GM19035 (cell line): Measurements from ENCODE around the gene ODAD4.

Experiments used
- ATAC-seq: cut with Tn5 transposase; IDR thresholded peaks from one replicate; pipeline ENCODE4 v1.9.1; 2021; ENCODE audit not compliant: unreplicated experiment

Gene ODAD4

DNA sequence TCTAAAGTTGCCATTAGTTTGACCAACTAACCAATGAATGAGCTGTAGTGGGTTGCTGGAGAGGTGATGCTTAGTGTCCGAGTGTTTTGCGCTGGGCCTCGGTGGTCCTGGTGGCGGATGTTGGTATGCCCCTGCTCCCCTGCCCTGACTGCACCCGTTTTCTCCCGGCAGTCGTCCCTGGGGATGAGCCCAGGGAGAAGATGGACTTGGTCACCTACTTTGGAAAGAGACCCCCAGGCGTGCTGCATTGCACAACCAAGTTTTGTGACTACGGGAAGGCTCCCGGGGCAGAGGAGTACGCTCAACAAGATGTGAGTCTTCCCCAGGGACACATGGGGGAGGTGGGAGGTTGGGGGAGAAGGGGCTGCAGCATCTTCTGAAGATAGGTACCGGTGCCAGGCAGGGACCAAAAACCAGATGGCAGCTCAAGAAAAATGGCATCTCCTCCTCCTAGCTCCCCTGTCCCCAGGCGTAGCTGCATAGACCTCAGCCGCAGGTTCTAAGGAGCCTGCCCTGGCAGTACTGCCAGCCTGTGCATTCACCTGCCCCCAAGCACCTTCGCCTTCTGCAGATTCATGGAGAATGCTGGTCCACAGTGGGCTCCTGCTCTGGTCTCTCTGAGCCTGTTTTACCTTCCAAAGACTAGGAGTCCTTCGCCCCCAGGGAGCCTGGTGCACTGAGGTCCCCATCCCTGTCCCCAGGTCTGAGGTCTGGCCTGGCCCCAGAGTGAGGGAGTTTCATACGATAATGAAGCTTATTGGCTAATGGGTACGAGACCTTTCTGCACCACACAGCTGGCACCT lies 41.5 kb downstream of the ODAD4 start:
- no peak for ATAC-seq

GRCh38 chr17:41972571-41973407 lies 42.4 kb downstream of the ODAD4 start:
- ATAC-seq: no peak

GRCh38 chr17:41973408-41973811 lies 43.0 kb downstream of the ODAD4 start:
- ATAC-seq: no peak

DNA sequence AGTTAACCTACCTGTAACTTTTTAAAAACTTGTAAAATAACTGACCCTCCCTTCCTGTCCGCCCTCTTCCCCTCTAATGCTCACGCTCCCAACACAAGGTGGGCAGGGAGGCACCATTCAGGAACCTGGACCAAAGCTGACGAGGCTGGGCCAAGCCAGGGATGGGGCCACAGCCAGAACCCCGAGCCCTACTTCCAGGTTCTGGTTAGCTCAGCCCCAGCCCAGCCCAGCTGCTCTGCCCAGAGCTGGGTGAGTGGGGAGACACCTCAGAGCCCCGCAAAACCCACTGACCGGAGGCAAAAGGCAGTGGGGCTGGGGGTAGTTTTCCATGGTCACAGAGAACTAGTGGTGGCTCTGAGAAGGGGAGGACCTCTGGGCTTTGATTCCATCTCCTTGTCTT lies 43.6 kb downstream of the ODAD4 start:
- no peak for ATAC-seq

GRCh38 chr17:41974658-41975057 lies 44.2 kb downstream of the ODAD4 start:
- ATAC-seq: no peak

GRCh38 chr17:41975099-41976083 lies 45.0 kb downstream of the ODAD4 start:
- no peak for ATAC-seq

GRCh38 chr17:41976142-41976768 lies 45.8 kb downstream of the ODAD4 start:
- no peak for ATAC-seq

- ATAC-seq: no peak
These were observed 47.6 kb downstream of the ODAD4 start for GRCh38 chr17:41977991-41978390.

DNA sequence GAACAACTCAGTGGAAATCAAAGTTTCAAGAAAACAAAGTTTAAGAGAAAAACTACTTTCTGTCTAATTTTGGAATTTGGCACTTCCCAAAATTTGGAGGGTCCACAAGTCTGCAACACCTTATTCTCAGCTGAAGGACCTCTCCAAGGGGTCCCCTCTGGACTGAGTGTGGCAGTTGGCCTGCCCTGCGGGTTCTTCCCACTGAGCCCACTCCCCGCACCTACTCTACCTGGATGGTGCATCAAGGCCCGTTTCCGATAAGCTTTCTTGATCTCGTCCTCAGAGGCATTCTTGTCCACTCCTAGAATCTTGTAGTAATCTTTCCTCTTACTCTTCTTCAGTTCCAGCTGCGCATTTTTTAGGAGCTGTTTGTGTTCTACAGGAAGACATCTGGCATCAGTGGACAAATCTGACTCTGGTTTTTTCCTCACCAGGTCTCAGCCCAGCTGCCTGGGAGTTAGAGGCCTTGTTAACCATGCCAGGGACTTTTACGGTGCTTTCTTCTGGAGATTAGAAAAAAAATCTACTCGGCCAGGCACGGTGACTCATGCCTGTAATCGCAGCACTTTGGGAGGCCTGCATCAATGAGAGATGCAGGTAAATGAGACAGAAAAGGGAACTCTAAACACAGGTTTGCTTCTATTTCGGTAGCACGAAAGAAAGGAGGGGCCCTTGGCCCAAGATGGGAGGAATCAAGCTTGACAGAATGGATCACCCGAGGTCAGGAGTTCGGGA lies 51.8 kb downstream of the ODAD4 start:
- no peak for ATAC-seq

GRCh38 chr17:41984454-41984853 lies 54.0 kb downstream of the ODAD4 start:
- ATAC-seq: no peak

DNA sequence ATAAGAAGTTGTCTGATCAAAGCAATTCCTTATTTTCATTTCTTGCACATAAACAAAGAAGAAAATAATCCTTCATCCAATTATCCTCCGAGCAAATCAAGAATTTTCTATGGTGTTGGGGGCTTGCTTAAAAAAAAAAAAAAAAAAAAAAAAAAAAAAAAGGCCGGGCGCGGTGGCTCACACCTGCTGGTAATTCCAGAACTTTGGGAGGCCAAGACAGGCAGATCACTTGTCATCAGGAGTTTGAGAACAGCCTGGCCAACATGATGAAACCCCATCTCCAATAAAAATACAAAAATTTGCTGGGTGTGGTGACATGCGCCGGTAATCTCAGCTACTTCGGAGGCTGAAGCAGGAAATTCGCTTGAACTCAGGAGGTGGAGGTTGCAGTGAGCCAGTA lies 55.5 kb downstream of the ODAD4 start:
- ATAC-seq: no peak

- ATAC-seq: no peak
These were observed 56.2 kb downstream of the ODAD4 start for GRCh38 chr17:41986634-41987033.

GRCh38 chr17:41987642-41988041 lies 57.2 kb downstream of the ODAD4 start:
- ATAC-seq: no peak

DNA sequence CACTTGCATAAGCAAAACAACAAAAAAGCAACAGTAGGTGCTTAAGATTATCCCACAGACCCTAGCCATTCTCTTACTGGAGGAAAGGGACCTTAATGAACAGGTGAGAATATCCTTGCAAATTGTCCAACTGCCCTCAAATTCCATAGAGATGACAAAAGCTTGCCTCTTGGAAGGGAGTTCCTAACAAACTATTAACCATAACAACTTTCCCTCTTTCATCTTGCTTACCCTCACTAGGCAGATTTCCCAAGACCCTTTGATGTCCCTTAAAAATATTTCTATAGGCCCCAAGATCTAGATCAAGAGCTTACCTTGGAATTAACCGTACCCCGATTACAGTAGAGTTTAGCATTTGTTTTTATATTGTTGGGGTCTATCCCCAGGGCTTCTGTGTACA lies 58.0 kb downstream of the ODAD4 start:
- ATAC-seq: no peak

DNA sequence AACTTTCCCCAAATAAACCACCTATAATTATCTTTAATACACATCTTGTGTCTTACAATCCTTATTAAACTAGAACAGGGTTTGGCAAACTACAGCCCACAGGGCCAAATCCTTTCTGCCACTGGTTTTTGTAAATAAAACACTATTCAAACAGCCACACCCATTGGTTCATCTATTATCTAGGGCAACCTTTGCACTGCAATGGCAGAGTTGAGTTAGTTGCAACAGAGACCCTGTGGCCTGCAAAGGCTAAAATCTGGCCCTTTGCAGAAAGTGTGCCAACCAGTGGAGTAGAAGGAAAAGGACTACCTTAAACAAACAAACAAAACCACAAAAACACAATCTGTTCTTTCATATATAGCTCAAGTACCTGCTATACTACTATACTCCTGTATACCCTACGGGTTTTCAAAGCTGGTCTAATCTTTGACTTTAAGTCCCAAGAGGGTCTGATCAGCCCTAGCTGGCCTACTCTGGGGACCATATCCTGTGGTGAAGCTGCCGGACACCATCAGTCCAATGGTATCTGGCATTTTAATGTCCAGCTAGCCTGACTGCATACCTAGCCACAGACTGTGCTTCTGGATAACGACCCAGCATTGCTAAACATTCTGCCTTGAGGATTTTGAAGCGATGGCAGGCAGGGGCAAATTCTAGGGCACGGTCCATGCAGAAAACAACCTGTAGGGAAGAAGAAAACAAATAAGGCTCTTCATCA lies 59.4 kb downstream of the ODAD4 start:
- no peak for ATAC-seq

DNA sequence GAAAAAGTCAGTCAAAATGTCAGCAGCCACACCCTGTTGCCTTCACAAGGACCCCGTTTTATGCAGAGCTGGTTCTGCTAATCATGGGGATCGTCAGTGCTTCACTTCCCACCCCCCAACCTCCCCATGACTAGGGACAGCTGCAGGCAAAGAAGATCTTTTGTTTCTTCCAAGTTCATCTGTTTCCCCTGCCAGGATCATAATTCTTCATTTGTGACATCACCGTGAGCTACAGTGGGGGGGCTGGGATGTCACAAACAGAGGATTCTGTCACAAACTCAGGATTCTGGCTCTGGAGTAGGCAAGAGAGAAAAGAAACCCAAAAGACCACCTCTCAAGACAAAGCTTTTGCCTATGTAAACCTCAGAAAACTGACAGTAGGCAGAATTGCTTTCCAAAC lies 62.2 kb downstream of the ODAD4 start:
- ATAC-seq: no peak

- ATAC-seq: no peak
These were observed 66.4 kb downstream of the ODAD4 start for GRCh38 chr17:41996855-41997164.

DNA sequence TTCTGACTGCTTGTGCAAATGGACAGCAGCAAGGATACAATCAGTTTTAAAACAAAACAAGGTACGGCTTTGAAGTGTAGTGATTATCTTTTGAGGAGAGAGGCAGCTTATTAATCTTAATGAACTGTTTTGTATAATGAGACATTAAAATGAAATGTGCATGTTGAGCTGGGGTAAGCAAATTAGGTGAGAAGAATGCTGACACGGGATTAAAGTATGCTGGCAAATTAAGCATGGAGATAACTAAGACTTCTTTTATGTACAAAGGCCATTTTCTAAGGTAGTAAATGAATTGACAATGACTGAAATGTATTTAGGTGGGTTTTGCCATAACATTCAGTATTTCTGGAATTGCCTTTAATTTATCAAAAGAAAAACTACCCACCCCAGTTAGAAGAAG lies 68.1 kb downstream of the ODAD4 start:
- ATAC-seq: no peak

DNA sequence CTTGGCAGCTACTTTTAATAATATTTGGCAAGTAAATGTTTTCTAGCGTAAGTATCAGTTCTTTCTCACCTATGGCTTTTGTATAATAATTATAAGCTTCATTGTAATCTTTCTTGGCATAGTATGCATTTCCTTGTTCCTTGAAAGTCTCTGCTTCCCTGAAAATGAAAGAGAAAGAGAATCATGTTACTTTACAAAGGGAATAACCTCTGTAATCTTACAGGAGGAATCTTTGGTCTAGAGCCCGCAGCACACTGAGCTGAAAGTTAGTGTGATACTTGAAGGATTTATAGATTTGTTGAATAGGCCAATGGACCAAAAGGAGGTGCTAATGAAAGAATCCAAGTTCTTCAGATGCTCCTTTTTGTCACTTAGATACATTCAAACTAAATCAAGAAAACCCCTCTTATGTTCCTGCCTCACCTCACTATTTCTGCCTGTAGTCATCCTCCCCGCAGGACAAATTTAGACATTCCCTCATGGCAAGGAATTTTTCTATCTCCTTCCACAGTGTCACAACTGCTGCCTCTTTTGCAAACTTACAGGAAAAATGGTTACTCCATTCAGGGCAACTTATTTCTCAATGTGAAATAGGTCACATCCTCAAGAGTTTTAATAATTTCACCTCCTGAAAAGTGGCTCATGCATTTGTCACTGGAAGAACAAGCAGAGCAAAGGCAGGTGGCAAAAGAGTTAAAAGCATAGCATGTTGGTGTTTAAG lies 70.2 kb downstream of the ODAD4 start:
- ATAC-seq: no peak
